Uterus (tissue), 2 donors: ENCODE measurements around the gene IQGAP2.

Experiments used
- CTCF ChIP-seq, 4 experiments: fragments of 200-600 bp in 2 of 4; fragments of 450-650 bp in 2 of 4; sonication (generic) in 2 of 4; IDR thresholded peaks; one replicate each; pipeline ENCODE4 v1.5.1; 2016 to 2019; ENCODE audit warnings: antibody characterized with exemption in 4 of 4, mild to moderate bottlenecking in 2 of 4, moderate library complexity in 1 of 4
- POLR2A ChIP-seq, 2 donors: fragments of 450-650 bp; IDR thresholded peaks; one replicate each; pipeline ENCODE4 v1.6.1; 2016; ENCODE audit warnings: antibody characterized with exemption in 2 of 2, mild to moderate bottlenecking in 1 of 2, moderate library complexity in 1 of 2

- TF ChIP-seq CTCF (IDR thresholded peaks at IDR 0.05) (no peak), POLR2A (IDR thresholded peaks at IDR 0.05) (no peak)
Observed at GRCh38 chr5:76457674-76458485, 54.8 kb downstream of the IQGAP2 start.
